HS-5 (cell line): ENCODE data around the gene GALNTL6.
A peak's percentile ranks its signal among the peaks of the same experiment; 100 is the strongest.
"Not testable (repeated sequence)": the region's sequence is repeated elsewhere in the genome, so short reads cannot be mapped to it uniquely, and the experiment has no call there.

ENCODE experiments used
- DNase-seq: peaks from one replicate; pipeline ENCODE4 v3.0.0-alpha.2; 2012; ENCODE audit warnings: low read depth

The GALNTL6 gene

GRCh38 chr4:172758586-172759340 lies 945.6 kb downstream of the GALNTL6 start:
- peak; percentile 73 for DNase-seq

DNA sequence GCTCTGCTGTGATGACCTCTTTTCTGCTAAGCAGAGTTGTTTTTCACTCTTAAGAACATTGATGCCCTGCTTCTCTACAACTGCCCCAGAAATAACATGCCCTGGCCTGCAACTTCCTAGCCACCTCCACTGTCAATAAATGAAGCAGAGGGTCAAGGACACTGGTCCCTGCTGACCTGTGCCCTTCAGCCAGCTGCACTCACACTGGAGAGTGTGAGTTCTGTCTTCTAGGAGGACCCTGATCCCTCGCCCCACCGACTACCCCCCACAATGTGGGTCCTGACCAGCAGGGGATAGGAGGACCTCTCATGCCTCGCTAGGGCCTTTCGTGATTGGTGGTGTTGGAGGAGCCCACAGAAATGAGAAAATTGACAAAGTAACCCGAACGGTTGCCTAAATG lies 947.3 kb downstream of the GALNTL6 start:
- DNase-seq = no peak

DNA sequence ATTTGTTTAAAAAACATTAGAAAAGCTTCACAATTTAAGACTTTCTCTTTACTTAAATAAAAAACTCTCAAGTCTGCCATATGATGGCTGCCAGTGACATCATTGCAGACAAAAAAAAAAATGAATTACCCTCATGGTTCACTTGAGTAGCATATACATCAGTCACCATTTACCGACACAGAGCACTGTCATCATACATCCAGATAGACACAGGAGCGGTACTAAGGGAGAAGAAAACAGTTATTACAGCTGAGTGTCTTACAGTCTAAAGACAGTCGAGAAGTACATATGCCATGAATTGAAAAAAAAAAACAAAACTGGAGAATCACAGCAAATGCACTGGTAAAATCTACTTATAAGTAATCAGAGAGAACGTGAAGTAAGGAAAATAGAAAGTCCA lies 949.7 kb downstream of the GALNTL6 start:
- no peak for DNase-seq

- DNase-seq = no peak
Observed at GRCh38 chr4:172770787-172771186, 957.6 kb downstream of the GALNTL6 start.

DNA sequence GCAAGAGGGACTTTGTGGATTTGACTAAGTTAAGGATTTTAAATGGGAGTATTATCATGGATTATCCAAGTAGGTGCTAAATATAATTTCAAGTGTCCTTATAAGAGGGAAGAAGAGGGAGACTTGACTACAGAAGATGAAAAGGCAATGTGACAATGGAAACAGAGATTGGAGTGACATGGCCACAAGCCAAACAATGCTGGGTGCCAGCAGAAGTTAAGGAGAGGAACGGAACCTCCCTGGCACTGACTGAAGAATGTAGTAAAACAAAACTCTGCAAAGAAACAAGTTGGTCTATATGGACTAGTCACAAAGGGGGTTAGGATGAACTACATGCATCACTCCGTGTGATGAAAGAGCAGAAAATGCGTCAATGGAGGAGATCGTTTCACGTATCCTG lies 959.6 kb downstream of the GALNTL6 start:
- DNase-seq = no peak

- no peak for DNase-seq
Observed at GRCh38 chr4:172776203-172776861, 963.1 kb downstream of the GALNTL6 start.

- DNase-seq = no peak
Observed at GRCh38 chr4:172777729-172778431, 964.7 kb downstream of the GALNTL6 start.

DNA sequence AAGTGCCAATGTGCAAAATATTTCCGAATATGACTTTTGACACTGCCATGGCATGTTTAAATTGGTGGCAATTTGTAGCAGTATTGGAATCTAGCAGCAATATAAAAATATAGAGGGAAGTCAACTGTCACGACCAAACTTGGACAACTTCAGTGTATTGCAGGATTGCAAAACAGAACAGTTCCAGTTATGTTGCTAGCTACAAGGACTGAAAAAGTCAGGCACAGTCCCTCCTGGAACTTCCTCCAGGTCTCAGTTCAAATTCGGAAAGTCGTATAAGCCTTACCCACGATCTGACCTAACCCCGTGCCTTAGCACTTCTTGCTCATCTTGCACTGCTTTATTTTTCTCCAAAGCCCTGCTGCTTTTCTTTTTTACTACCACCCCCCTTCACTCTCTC lies 965.4 kb downstream of the GALNTL6 start:
- DNase-seq = no peak

- DNase-seq = no peak
Observed at GRCh38 chr4:172780566-172781081, 967.4 kb downstream of the GALNTL6 start.

GRCh38 chr4:172785613-172786012 lies 972.4 kb downstream of the GALNTL6 start:
- DNase-seq = no peak

GRCh38 chr4:172786039-172786792 lies 973.0 kb downstream of the GALNTL6 start:
- DNase-seq = peak; percentile 9

GRCh38 chr4:172787111-172787510 lies 973.9 kb downstream of the GALNTL6 start:
- no peak for DNase-seq

DNA sequence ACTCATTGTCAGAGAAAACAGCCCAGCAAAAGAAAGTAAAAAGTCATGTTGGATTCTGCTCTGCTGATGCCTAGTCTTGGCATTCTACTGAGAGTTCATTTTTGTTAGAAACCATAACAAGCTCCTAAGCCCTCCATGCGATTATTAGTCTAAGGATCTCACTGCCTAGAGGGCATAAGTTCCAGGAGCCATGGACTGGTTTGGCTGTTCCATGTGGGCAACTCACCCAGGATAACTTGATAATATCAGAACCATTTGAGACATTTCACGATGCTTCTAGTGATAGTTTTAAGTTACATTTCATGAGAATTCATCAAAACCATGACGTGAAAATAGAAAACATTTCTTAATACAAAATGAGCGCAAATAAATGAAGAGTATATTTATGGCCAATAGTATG lies 978.6 kb downstream of the GALNTL6 start:
- DNase-seq = no peak

DNA sequence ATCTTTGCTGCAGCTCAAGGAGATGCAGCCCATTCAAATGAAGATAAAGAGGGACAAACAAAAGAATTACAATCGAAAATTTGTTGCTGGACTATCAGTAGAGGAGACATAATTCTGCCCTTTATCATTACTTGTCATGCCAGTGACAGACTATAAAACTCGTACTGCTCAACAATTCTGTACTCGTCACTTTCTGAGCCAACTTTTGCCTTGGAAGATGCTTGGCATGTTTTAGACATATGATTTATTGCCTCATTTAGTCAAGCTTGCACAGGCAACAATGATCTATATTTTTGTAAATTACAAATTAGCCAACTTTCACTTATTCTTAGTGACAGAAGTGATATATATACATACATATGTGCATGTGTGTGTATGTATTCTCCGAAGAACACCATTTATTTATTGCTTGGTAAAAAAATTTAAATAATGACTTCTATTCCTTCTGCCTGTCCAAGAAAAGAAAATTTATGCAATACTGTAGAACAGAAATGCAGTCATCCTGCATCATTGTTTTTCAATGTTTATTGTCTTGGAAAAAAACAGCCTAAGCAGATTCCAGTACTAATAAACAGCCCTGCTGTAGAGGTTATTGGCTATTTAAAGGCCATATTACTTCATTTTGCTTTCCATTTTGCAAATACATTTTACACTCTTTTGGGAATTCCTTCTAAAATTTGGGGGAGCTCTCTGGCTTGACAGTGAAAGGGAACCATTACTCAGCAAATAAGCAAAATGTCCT lies 980.5 kb downstream of the GALNTL6 start:
- no peak for DNase-seq

DNA sequence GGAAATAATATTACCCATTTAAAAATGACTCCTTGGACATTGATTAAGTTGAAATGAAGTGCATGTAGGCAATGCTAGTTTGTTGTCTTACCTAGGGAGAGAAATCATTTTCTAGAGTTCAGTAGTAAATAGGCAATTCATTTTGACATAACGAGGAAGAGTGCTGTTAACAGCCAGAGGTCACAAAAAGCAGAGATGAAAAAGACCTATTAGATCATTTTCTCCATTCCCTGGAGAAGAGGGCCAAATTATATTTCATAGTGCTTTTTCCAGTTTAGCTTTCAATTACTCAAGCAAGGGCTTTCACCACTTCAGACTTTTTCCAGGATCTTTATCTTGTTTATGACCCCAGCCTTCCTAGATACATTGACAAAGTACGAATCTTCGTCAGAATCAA lies 981.1 kb downstream of the GALNTL6 start:
- no peak for DNase-seq

DNA sequence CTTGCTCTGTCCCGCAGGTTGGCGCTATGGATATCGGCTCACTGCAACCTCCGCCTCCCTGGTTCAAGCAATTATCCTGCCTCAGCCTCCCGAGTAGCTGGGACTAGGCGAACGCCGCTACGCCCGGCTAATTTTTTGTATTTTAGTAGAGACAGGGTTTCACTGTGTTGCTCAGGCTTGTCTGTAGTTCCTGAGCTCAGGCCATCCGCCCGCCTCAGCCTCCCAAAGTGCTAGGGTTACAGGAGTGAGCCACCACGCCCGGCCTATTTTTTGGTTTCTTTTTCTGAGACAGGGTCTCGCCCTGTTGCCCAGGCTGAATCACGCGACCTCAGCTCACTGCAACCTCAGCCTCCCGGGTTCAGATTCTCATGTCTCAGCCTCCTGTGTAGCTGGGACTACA lies 984.1 kb downstream of the GALNTL6 start:
- DNase-seq = not testable (repeated sequence)

DNA sequence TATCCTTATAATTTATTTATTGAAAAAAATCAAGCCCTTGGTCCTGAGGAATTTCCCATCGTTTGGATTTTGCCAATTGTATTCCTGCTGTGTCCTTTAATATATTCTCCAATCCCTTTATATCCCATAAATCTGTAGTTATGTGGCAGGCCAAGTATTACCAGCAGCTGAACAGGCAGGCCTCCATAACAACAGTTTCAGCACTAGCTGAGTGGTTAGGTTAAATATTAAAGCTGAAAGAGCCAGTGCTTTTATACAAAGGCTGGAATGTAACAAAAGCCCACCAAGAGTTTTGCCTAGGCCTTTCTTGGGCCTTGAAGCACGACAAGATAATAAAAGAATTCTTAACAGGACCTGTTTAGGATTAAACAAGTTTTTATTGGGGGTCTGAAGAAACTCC lies 988.8 kb downstream of the GALNTL6 start:
- DNase-seq = no peak

DNA sequence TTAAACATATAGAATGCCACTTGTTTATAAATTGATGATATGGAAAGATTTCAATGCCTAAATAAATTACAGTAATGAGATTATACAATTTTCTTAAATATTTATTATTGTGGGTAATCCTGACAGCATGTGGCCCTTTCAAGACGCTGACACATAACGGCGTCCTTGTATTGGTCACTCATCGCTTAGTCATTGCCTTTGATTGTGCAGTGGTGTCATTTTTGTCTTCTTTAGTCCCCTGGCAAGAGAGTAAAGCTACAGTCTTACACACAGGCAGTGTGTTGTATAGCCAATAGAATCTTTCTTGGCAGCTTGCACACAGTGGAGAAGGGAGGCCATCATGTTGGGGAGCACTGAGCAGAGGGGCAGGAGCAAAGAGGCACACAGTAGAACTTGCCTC lies 993.6 kb downstream of the GALNTL6 start:
- DNase-seq = no peak

DNA sequence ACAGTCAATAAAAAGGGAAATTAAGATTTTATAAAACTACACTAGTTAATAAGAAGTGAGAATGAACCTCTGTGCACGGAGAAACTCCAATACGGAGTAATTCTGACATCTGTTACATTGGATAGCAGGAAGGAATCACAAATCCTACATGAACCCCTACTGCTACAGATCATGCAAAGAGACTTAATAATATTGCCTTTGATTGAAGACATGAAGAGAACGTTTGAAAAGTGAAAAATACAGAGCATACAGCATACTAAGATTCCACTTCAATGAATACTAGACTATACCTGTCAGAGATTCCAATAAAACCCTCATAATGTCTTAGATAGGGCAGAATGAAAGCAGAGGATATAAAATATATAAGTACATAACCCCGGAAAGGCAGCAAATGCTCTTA lies 995.0 kb downstream of the GALNTL6 start:
- DNase-seq = no peak

- DNase-seq = no peak
Observed at GRCh38 chr4:172809319-172809718, 996.1 kb downstream of the GALNTL6 start.

DNA sequence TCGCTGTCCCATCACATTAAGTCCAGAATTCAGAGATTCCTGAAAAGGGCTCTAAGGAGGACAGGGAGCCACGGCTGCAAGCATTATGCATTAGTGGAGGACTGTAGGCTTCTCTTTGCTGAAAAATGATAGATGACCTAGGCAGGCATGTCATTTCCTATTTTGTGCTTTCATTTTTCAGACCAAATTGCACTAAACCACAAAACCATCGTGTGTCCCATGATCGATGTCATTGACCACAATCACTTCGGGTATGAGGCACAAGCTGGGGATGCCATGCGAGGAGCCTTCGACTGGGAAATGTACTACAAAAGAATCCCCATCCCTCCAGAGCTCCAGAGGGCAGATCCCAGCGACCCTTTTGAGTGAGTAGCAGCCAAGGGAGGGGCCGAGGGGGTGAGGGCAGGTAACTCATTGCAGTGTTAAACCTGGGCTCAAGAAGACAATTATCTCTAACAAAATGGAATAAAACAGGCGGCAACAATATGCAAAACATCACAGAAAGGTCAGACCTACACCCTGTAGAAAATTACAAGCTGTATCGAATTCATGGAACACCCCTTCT lies 1000.2 kb downstream of the GALNTL6 start:
- no peak for DNase-seq
